ENCODE results near the gene SUGP2. TPM values are rescaled to one million over a fixed set of nuclear protein-coding genes. Genes with fewer than 3 reads are reported as not detected.

The SUGP2 gene
- total and polyA plus RNA-seq, 2 of the 13 experiments (the other 11 are each of a cell fraction or from before 2014, with no cell fraction given): 40.6 to 57.7 TPM

DNA sequence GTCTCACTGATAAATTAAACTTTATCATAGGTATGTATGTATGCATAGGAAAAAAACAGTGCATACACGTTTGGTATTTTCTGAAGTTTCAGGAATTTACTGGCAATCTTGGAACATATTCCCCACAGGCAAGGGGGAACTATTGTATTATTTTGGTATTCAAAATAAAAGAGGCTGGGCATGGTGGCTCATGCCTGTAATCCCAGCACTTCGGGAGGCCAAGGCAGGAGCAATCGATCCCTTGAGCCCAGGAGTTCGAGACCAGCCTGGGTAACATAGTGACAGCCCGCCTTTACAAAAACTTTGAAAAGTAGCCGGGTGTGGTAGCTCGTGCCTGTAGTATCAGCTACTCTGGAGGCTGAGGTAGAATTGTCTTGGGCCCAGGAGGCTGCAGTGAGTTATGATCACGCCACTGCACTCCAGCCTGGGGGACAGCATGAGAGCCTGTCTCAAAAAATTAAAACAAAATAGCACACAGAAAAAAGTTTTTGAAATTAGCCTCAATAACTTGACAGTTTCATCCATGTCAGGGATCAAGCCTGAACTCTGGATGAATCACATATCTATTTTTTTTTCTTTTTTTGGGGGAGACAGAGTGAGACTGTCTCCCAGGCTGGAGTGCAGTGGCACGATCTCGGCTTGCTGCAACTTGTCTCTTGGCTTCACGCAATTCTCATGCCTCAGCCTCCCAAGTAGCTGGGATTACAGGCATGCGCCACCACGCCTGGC is 63.2 kb downstream of the SUGP2 start:
- peak overlapping the region; percentile 26 for H3K27ac ChIP-seq (ENCODE audit: extremely low read length, insufficient read depth, low read length)
- ChIA-PET CTCF (ENCODE audit: low intra/inter-chr PET ratio, low total read pairs) (no interaction called here), POLR2A (interaction anchor here (0.8 kb wide), 1 partner anchor 51 kb away, joined by 3 read pairs; the partner anchor contains the start of genes COPE and DDX49)
- TF ChIP-seq PHF20 (CRISPR knock-in tag; IDR thresholded peaks at IDR 0.05) (no peak), ZSCAN9 (CRISPR knock-in tag; IDR thresholded peaks at IDR 0.05; ENCODE audit: borderline replicate concordance) (no peak), ZSCAN29 (CRISPR knock-in tag; conservative IDR thresholded peaks at IDR 0.05) (0 out of 2 replicates have a peak, but pooled peaks have one; percentile 0), CREB1 (IDR thresholded peaks at IDR 0.05) (no peak), CREB1 (CRISPR knock-in tag; IDR thresholded peaks at IDR 0.05) (0 out of 2 replicates have a peak, but pooled peaks have one; percentile 2), HINFP (CRISPR knock-in tag; IDR thresholded peaks at IDR 0.05; ENCODE audit: low read depth) (no peak), TAF15 (IDR thresholded peaks at IDR 0.05; ENCODE audit: low read depth, low read length, poor library complexity, severe bottlenecking) (no peak), KAT2B (IDR thresholded peaks at IDR 0.05; ENCODE audit: borderline replicate concordance, low read depth, low read length) (no peak), TBX2 (CRISPR knock-in tag; IDR thresholded peaks at IDR 0.05; ENCODE audit: borderline replicate concordance) (no peak), PHF21A (CRISPR knock-in tag; IDR thresholded peaks at IDR 0.05) (0 out of 2 replicates have a peak, but pooled peaks have one; percentile 35), CHCHD3 (CRISPR knock-in tag; IDR thresholded peaks at IDR 0.05) (no peak), ZZZ3 (CRISPR knock-in tag; IDR thresholded peaks at IDR 0.05; ENCODE audit: borderline replicate concordance) (no peak), U2AF2 (IDR thresholded peaks at IDR 0.05; ENCODE audit: low read depth, low read length) (no peak), HMG20A (CRISPR knock-in tag; IDR thresholded peaks at IDR 0.05; ENCODE audit: borderline replicate concordance) (no peak)
- TF ChIP-seq, protein P1, sequence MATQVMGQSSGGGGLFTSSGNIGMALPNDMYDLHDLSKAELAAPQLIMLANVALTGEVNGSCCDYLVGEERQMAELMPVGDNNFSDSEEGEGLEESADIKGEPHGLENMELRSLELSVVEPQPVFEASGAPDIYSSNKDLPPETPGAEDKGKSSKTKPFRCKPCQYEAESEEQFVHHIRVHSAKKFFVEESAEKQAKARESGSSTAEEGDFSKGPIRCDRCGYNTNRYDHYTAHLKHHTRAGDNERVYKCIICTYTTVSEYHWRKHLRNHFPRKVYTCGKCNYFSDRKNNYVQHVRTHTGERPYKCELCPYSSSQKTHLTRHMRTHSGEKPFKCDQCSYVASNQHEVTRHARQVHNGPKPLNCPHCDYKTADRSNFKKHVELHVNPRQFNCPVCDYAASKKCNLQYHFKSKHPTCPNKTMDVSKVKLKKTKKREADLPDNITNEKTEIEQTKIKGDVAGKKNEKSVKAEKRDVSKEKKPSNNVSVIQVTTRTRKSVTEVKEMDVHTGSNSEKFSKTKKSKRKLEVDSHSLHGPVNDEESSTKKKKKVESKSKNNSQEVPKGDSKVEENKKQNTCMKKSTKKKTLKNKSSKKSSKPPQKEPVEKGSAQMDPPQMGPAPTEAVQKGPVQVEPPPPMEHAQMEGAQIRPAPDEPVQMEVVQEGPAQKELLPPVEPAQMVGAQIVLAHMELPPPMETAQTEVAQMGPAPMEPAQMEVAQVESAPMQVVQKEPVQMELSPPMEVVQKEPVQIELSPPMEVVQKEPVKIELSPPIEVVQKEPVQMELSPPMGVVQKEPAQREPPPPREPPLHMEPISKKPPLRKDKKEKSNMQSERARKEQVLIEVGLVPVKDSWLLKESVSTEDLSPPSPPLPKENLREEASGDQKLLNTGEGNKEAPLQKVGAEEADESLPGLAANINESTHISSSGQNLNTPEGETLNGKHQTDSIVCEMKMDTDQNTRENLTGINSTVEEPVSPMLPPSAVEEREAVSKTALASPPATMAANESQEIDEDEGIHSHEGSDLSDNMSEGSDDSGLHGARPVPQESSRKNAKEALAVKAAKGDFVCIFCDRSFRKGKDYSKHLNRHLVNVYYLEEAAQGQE (IDR thresholded peaks at IDR 0.05; ENCODE audit: borderline replicate concordance in 1 of 2, low read depth in 1 of 2, low read length in 2 of 2): no peak
- TF ChIP-seq, protein P2, sequence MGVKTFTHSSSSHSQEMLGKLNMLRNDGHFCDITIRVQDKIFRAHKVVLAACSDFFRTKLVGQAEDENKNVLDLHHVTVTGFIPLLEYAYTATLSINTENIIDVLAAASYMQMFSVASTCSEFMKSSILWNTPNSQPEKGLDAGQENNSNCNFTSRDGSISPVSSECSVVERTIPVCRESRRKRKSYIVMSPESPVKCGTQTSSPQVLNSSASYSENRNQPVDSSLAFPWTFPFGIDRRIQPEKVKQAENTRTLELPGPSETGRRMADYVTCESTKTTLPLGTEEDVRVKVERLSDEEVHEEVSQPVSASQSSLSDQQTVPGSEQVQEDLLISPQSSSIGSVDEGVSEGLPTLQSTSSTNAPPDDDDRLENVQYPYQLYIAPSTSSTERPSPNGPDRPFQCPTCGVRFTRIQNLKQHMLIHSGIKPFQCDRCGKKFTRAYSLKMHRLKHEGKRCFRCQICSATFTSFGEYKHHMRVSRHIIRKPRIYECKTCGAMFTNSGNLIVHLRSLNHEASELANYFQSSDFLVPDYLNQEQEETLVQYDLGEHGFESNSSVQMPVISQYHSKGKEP (CRISPR knock-in tag; IDR thresholded peaks at IDR 0.05): no peak
- TF ChIP-seq, protein P3, sequence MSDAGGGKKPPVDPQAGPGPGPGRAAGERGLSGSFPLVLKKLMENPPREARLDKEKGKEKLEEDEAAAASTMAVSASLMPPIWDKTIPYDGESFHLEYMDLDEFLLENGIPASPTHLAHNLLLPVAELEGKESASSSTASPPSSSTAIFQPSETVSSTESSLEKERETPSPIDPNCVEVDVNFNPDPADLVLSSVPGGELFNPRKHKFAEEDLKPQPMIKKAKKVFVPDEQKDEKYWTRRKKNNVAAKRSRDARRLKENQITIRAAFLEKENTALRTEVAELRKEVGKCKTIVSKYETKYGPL (CRISPR knock-in tag; IDR thresholded peaks at IDR 0.05): no peak
- 41% methylated on average over 13 of the region's 13 CpGs for WGBS (ENCODE audit: low lambda C conversion rate)
- in situ Hi-C loops (cut with HindIII; ENCODE audit: extremely low pct_ligation_motif_present, low pct_unique_long_range_greater_than_20kb): no loop called here
- intact Hi-C loops (cut with micrococcal nuclease; ENCODE audit: unreplicated experiment): no loop called here
- no peaks in the 10 kb centered on the region for H3K79me2 ChIP-seq (ENCODE audit: insufficient read depth, low read length)
- H3K36me3 ChIP-seq (replicated peaks in 1 of 2; ENCODE audit: control insufficient read depth in 1 of 2, insufficient read depth in 2 of 2, low read length in 2 of 2): no peaks in the 10 kb centered on the region
- no peaks in the 10 kb centered on the region for H3K27me3 ChIP-seq (ENCODE audit: control insufficient read depth in 1 of 2, insufficient read depth in 2 of 2, low read length in 2 of 2)
- H3K4me3 ChIP-seq (replicated peaks in 1 of 3; ENCODE audit: insufficient read depth in 1 of 3, low read depth in 2 of 3, low read length in 3 of 3): no peak overlapping the region
- H2AFZ ChIP-seq (ENCODE audit: low read length): no peak overlapping the region
- DNase-seq (ENCODE audit: low spot score): no peak
- H3K9ac ChIP-seq (ENCODE audit: insufficient read depth, low read depth, low read length): no peak overlapping the region; the same call in 1 of the 2 replicates
- peak overlapping the region; percentile 48 for H3K4me2 ChIP-seq (ENCODE audit: low read depth, low read length)
- no peaks in the 10 kb centered on the region for H4K20me1 ChIP-seq (ENCODE audit: insufficient read depth, low read length)
- no peak for ATAC-seq
- no peak for FAIRE-seq
- no peaks in the 10 kb centered on the region for H3K9me3 ChIP-seq (ENCODE audit: low read length)
- peaks cover 63% of the 10 kb centered on the region for H3K4me1 ChIP-seq (ENCODE audit: insufficient read depth, low read length)
- TSS peak; percentile 89 for BruUV-seq (replicated peaks)
